ENCODE results near the gene CATSPER1. TPM values are rescaled to one million over a fixed set of nuclear protein-coding genes. Genes with fewer than 3 reads are reported as not detected.

The CATSPER1 gene
- total RNA-seq, 1 donor from 2014 or later, result 0.45 TPM

DNA sequence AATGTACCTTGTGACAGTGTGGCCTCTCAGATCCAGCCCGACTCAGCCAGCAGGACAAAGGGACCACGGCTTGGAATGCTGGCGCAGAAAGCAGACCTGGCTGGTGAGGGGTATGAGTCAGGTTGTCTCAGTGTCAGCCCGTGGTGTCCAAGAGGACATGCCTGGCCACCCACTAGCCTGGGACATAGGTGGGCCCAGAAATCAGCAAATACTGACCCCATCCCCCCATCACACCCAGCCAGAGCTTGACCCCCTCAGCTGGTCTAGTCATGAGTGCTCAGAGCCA is 19.4 kb downstream of the CATSPER1 start:
- H3K9me3 Mint-ChIP-seq (ENCODE audit: unreplicated experiment), result peaks cover 2% of the 10 kb centered on the region
- Histone ChIP-seq H3K27me3 (ENCODE audit: insufficient read depth, low read length) (peaks cover 3% of the 10 kb centered on the region), H3K4me2 (ENCODE audit: low read length) (no peak overlapping the region), H3K4me1 (ENCODE audit: insufficient read depth, low read length) (peaks cover 5% of the 10 kb centered on the region), H3K9ac (ENCODE audit: low read length) (no peak overlapping the region), H3K36me3 (ENCODE audit: insufficient read depth, low read length) (peaks cover 9% of the 10 kb centered on the region), H3K27ac (ENCODE audit: low read depth, low read length) (no peak overlapping the region), H2AFZ (ENCODE audit: low read depth, low read length) (no peak overlapping the region), H3K4me3 (ENCODE audit: insufficient read depth, low read depth, low read length) (no peak overlapping the region), H3K79me2 (ENCODE audit: insufficient read depth, low read length) (peaks cover 17% of the 10 kb centered on the region), H4K20me1 (ENCODE audit: insufficient read depth, low read length) (peaks cover 3% of the 10 kb centered on the region), H3K9me3 (ENCODE audit: insufficient read depth, low read depth, low read length) (no peaks in the 10 kb centered on the region)
- H3K27ac Mint-ChIP-seq (ENCODE audit: unreplicated experiment), result no peak overlapping the region
- DNase-seq (ENCODE audit: low read depth), result no peak
- H3K4me3 Mint-ChIP-seq (ENCODE audit: unreplicated experiment), result no peak overlapping the region
- TF ChIP-seq, protein P1, sequence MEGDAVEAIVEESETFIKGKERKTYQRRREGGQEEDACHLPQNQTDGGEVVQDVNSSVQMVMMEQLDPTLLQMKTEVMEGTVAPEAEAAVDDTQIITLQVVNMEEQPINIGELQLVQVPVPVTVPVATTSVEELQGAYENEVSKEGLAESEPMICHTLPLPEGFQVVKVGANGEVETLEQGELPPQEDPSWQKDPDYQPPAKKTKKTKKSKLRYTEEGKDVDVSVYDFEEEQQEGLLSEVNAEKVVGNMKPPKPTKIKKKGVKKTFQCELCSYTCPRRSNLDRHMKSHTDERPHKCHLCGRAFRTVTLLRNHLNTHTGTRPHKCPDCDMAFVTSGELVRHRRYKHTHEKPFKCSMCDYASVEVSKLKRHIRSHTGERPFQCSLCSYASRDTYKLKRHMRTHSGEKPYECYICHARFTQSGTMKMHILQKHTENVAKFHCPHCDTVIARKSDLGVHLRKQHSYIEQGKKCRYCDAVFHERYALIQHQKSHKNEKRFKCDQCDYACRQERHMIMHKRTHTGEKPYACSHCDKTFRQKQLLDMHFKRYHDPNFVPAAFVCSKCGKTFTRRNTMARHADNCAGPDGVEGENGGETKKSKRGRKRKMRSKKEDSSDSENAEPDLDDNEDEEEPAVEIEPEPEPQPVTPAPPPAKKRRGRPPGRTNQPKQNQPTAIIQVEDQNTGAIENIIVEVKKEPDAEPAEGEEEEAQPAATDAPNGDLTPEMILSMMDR (IDR thresholded peaks at IDR 0.05; ENCODE audit: insufficient read depth, low read depth, low read length), result no peak
- no peak for TF ChIP-seq EZH2 (IDR thresholded peaks at IDR 0.05; ENCODE audit: insufficient read depth, low read length)
- H3K36me3 Mint-ChIP-seq (ENCODE audit: low read depth, unreplicated experiment), result peaks cover 3% of the 10 kb centered on the region
- peaks cover 3% of the 10 kb centered on the region for H3K27me3 Mint-ChIP-seq (ENCODE audit: low read depth, unreplicated experiment)
- FAIRE-seq, result no peak
- H3K4me1 Mint-ChIP-seq (ENCODE audit: low read depth, unreplicated experiment), result peaks cover 11% of the 10 kb centered on the region

DNA sequence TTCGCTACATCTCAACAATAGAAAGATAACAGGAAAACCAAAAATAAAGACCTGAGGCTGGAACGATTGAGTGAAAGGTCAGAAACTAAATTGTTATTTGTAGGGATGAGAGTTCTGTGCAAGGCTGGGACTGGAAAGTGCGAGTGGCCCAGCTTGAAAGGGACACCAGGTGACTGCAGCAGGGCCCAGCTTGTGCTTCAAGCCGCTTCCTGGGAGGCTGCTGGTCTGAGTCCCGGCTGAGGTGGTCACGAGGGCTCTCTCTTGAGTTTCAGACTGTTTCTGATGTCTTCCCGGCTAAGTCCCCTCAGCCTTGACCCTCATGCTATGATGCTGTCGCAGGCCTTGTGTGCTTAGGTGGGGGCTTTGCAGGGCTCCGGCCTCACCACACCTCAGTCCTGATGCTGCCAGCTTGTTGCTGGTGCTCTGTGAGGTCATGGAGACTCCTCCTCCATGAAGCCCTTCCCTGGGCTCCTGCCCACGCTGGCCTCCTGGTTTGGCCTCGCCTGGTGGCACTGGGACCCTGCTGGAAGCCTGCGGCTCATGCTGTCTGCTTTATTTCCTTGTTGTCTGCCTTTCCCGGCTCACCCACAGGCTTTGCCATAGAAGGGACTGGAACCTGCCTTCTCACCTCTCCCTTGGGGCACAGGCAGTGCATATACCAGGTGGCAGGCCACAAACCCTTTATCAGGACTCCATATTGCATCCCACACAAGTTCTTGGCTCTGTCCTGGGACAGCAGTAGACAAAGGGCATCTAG is 20.0 kb downstream of the CATSPER1 start:
- H3K9me3 Mint-ChIP-seq (ENCODE audit: unreplicated experiment), result peaks cover 2% of the 10 kb centered on the region
- H3K4me3 Mint-ChIP-seq (ENCODE audit: unreplicated experiment), result no peak overlapping the region
- peaks cover 11% of the 10 kb centered on the region for H3K4me1 Mint-ChIP-seq (ENCODE audit: low read depth, unreplicated experiment)
- H2AFZ ChIP-seq (ENCODE audit: low read depth, low read length), result no peak overlapping the region
- H4K20me1 ChIP-seq (ENCODE audit: insufficient read depth, low read length), result peaks cover 8% of the 10 kb centered on the region
- no peak for DNase-seq (ENCODE audit: low read depth)
- H3K27ac ChIP-seq (ENCODE audit: low read depth, low read length), result no peak overlapping the region
- no peak overlapping the region for H3K27ac Mint-ChIP-seq (ENCODE audit: unreplicated experiment)
- H3K4me2 ChIP-seq (ENCODE audit: low read length), result no peak overlapping the region
- peaks cover under 1% of the 10 kb centered on the region for H3K27me3 Mint-ChIP-seq (ENCODE audit: low read depth, unreplicated experiment)
- H3K36me3 ChIP-seq (ENCODE audit: insufficient read depth, low read length), result peaks cover 9% of the 10 kb centered on the region
- peaks cover 22% of the 10 kb centered on the region for H3K79me2 ChIP-seq (ENCODE audit: insufficient read depth, low read length)
- peaks cover 1% of the 10 kb centered on the region for H3K4me1 ChIP-seq (ENCODE audit: insufficient read depth, low read length)
- TF ChIP-seq, protein P1 (IDR thresholded peaks at IDR 0.05; ENCODE audit: insufficient read depth, low read depth, low read length), result no peak
- TF ChIP-seq EZH2 (IDR thresholded peaks at IDR 0.05; ENCODE audit: insufficient read depth, low read length), result no peak
- H3K27me3 ChIP-seq (ENCODE audit: insufficient read depth, low read length), result no peaks in the 10 kb centered on the region
- H3K9me3 ChIP-seq (ENCODE audit: insufficient read depth, low read depth, low read length), result no peaks in the 10 kb centered on the region
- H3K4me3 ChIP-seq (ENCODE audit: insufficient read depth, low read depth, low read length), result no peak overlapping the region
- no peak for FAIRE-seq
- H3K36me3 Mint-ChIP-seq (ENCODE audit: low read depth, unreplicated experiment), result peaks cover 3% of the 10 kb centered on the region
- H3K9ac ChIP-seq (ENCODE audit: low read length), result no peak overlapping the region

DNA sequence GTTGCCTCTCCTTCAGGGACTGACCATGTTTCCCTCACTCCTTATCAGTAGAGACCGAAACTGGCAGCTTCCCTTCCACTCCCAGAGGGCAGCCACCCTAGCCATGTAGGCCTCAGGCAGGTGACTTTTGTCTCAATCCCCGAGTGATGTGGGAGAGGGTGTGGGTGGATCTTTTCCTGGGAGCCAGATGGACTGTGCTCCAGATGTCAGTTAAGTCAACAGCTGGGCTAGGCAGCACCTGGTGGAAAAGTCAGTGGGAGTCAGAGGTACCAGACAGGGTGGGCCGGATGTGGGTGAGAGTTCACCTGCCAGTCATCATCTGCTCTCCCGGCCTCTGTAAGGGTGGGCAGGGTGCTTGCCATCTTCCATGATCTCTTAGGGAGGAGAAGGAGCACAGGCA is 22.1 kb downstream of the CATSPER1 start:
- FAIRE-seq, result no peak
- H3K4me3 ChIP-seq (ENCODE audit: insufficient read depth, low read depth, low read length), result no peak overlapping the region
- H3K9me3 ChIP-seq (ENCODE audit: insufficient read depth, low read depth, low read length), result no peaks in the 10 kb centered on the region
- no peaks in the 10 kb centered on the region for H3K27me3 Mint-ChIP-seq (ENCODE audit: low read depth, unreplicated experiment)
- H3K36me3 Mint-ChIP-seq (ENCODE audit: low read depth, unreplicated experiment), result peaks cover 3% of the 10 kb centered on the region
- no peak overlapping the region for H3K9ac ChIP-seq (ENCODE audit: low read length)
- H3K4me3 Mint-ChIP-seq (ENCODE audit: unreplicated experiment), result peak overlapping the region; percentile 77
- no peak overlapping the region for H3K27ac Mint-ChIP-seq (ENCODE audit: unreplicated experiment)
- no peak overlapping the region for H3K4me2 ChIP-seq (ENCODE audit: low read length)
- no peak for TF ChIP-seq EZH2 (IDR thresholded peaks at IDR 0.05; ENCODE audit: insufficient read depth, low read length)
- H3K27me3 ChIP-seq (ENCODE audit: insufficient read depth, low read length), result no peaks in the 10 kb centered on the region
- H3K27ac ChIP-seq (ENCODE audit: low read depth, low read length), result no peak overlapping the region
- no peak for DNase-seq (ENCODE audit: low read depth)
- peaks cover 18% of the 10 kb centered on the region for H3K36me3 ChIP-seq (ENCODE audit: insufficient read depth, low read length)
- peaks cover 42% of the 10 kb centered on the region for H3K79me2 ChIP-seq (ENCODE audit: insufficient read depth, low read length)
- H2AFZ ChIP-seq (ENCODE audit: low read depth, low read length), result no peak overlapping the region
- H3K9me3 Mint-ChIP-seq (ENCODE audit: unreplicated experiment), result no peaks in the 10 kb centered on the region
- peaks cover 3% of the 10 kb centered on the region for H3K4me1 ChIP-seq (ENCODE audit: insufficient read depth, low read length)
- H3K4me1 Mint-ChIP-seq (ENCODE audit: low read depth, unreplicated experiment), result peaks cover 20% of the 10 kb centered on the region
- peaks cover 21% of the 10 kb centered on the region for H4K20me1 ChIP-seq (ENCODE audit: insufficient read depth, low read length)

Data from astrocyte (in vitro differentiated cells and primary cell).